KMS-11 (cell line): ENCODE data around the gene ZNF536.

Source experiments
- H2AFZ ChIP-seq: fragments of 200-600 bp; sonication (generic); 2 replicates; pipeline ENCODE4 v1.6.1; 2016; ENCODE audit warnings: antibody characterized with exemption, mixed run types, low read depth
- H3K27ac ChIP-seq: fragments of 200-600 bp; sonication (generic); 2 replicates; pipeline ENCODE4 v1.6.1; 2016; ENCODE audit warnings: mild to moderate bottlenecking, mixed run types
- H3K27me3 ChIP-seq: fragments of 200-600 bp; sonication (generic); 2 replicates; pipeline ENCODE4 v1.6.1; 2017; ENCODE audit warnings: mild to moderate bottlenecking, low read depth, mixed run types, moderate library complexity; ENCODE audit not compliant: insufficient read depth
- H3K36me3 ChIP-seq: fragments of 200-600 bp; sonication (generic); 2 replicates; pipeline ENCODE4 v1.6.1; 2017; ENCODE audit warnings: mild to moderate bottlenecking, mixed run types; ENCODE audit not compliant: insufficient read depth
- H3K4me1 ChIP-seq: fragments of 200-600 bp; sonication (generic); 2 replicates; pipeline ENCODE4 v1.6.1; 2016; ENCODE audit warnings: mild to moderate bottlenecking, low read depth, mixed run types; ENCODE audit not compliant: poor library complexity, severe bottlenecking
- H3K4me2 ChIP-seq: fragments of 200-600 bp; sonication (generic); 2 replicates; pipeline ENCODE4 v1.7.0; 2016; ENCODE audit warnings: mild to moderate bottlenecking, mixed run types
- H3K4me3 ChIP-seq: fragments of 200-600 bp; sonication (generic); IDR thresholded peaks from 2 replicates; pipeline ENCODE4 v1.6.1; 2017; ENCODE audit warnings: low read depth, low read length, mixed read lengths; ENCODE audit not compliant: insufficient read depth
- H3K79me2 ChIP-seq: fragments of 200-600 bp; sonication (generic); 2 replicates; pipeline ENCODE4 v1.6.1; 2016; ENCODE audit warnings: low read depth, mixed run types; ENCODE audit not compliant: insufficient read depth
- H3K9ac ChIP-seq: fragments of 200-600 bp; sonication (generic); 2 replicates; pipeline ENCODE4 v1.6.1; 2016; ENCODE audit warnings: mild to moderate bottlenecking, mixed run types
- H4K20me1 ChIP-seq: fragments of 200-600 bp; sonication (generic); 2 replicates; pipeline ENCODE4 v1.6.1; 2016; ENCODE audit warnings: mild to moderate bottlenecking, mixed run types; ENCODE audit not compliant: insufficient read depth
- CTCF ChIP-seq: fragments of 200-600 bp; sonication (generic); conservative IDR thresholded peaks from 2 replicates; pipeline ENCODE4 v1.6.1; 2017; ENCODE audit warnings: low read depth, mild to moderate bottlenecking, antibody characterized with exemption, low read length, moderate library complexity, mixed read lengths

The ZNF536 gene

GRCh38 chr19:30367006-30367405 lies 5.2 kb upstream of the ZNF536 start:
- H3K4me1 ChIP-seq = no peaks in the 10 kb centered on the region
- no peaks in the 10 kb centered on the region; the same call in 1 of the 2 replicates for H3K27me3 ChIP-seq
- H2AFZ ChIP-seq = no peak overlapping the region; the same call in 1 of the 2 replicates
- no peak overlapping the region for H3K27ac ChIP-seq
- no peak for TF ChIP-seq CTCF
- H4K20me1 ChIP-seq = no peaks in the 10 kb centered on the region
- no peaks in the 10 kb centered on the region for H3K36me3 ChIP-seq
- no peak overlapping the region for H3K9ac ChIP-seq
- no peak overlapping the region for H3K4me3 ChIP-seq
- H3K4me2 ChIP-seq = no peak overlapping the region
- H3K79me2 ChIP-seq = no peaks in the 10 kb centered on the region

- H4K20me1 ChIP-seq = no peaks in the 10 kb centered on the region
- H3K4me2 ChIP-seq = no peak overlapping the region
- no peak overlapping the region; the same call in 1 of the 2 replicates for H2AFZ ChIP-seq
- H3K79me2 ChIP-seq = no peaks in the 10 kb centered on the region
- H3K4me3 ChIP-seq = no peak overlapping the region
- H3K27me3 ChIP-seq = no peaks in the 10 kb centered on the region; the same call in 1 of the 2 replicates
- no peaks in the 10 kb centered on the region for H3K4me1 ChIP-seq
- no peak overlapping the region for H3K27ac ChIP-seq
- no peak overlapping the region for H3K9ac ChIP-seq
- TF ChIP-seq CTCF = no peak
- no peaks in the 10 kb centered on the region for H3K36me3 ChIP-seq
These were observed 4.8 kb upstream of the ZNF536 start for GRCh38 chr19:30367421-30367820.

- H3K4me2 ChIP-seq = no peak overlapping the region
- no peaks in the 10 kb centered on the region; the same call in 1 of the 2 replicates for H3K27me3 ChIP-seq
- H3K4me3 ChIP-seq = no peak overlapping the region
- H3K79me2 ChIP-seq = no peaks in the 10 kb centered on the region
- no peak overlapping the region for H3K27ac ChIP-seq
- no peak for TF ChIP-seq CTCF
- H3K36me3 ChIP-seq = no peaks in the 10 kb centered on the region
- no peak overlapping the region for H2AFZ ChIP-seq
- H3K9ac ChIP-seq = no peak overlapping the region
- H3K4me1 ChIP-seq = no peaks in the 10 kb centered on the region
- no peaks in the 10 kb centered on the region for H4K20me1 ChIP-seq
These were observed 2.4 kb upstream of the ZNF536 start for GRCh38 chr19:30369833-30370232.

- H3K79me2 ChIP-seq = no peaks in the 10 kb centered on the region
- no peak overlapping the region for H2AFZ ChIP-seq
- H3K27me3 ChIP-seq = no peaks in the 10 kb centered on the region; the same call in 1 of the 2 replicates
- TF ChIP-seq CTCF = no peak
- H3K27ac ChIP-seq = no peak overlapping the region
- H3K4me3 ChIP-seq = no peak overlapping the region
- no peaks in the 10 kb centered on the region for H3K4me1 ChIP-seq
- no peak overlapping the region for H3K4me2 ChIP-seq
- H4K20me1 ChIP-seq = no peaks in the 10 kb centered on the region
- no peaks in the 10 kb centered on the region for H3K36me3 ChIP-seq
- H3K9ac ChIP-seq = no peak overlapping the region
These were observed 885 bp upstream of the ZNF536 start for GRCh38 chr19:30371161-30371836.
